MCF 10A (cell line): ENCODE results near the gene TNFRSF14. TPM values are rescaled to one million over a fixed set of nuclear protein-coding genes. Genes with fewer than 3 reads are reported as not detected.

Experiments
- BruUV-seq: library from RNA; stranded (reverse); fragments of 400-500 nt; replicated peaks from 2 replicates; lab custom pipeline; 2021; lab: Mats Ljungman, UMichigan
- CTCF ChIA-PET: fragments of 300-600 bp; sonication (Branson Sonifier 250); formaldehyde crosslinking; extraction: SDS; loops from one replicate; lab custom pipeline; 2021; ENCODE audit warnings: antibody characterized with exemption, inconsistent platforms; lab: Yijun Ruan, JAX
- POLR2A ChIA-PET: fragments of 300-600, 350-650 bp; sonication (Branson Sonifier 250); formaldehyde crosslinking; extraction: SDS; loops from one replicate; lab custom pipeline; 2020; ENCODE audit warnings: antibody characterized with exemption, inconsistent platforms; lab: Yijun Ruan, JAX
- DNase-seq: peaks from one replicate; pipeline ENCODE4 v3.0.0-alpha.2; 2018; ENCODE audit not compliant: unreplicated experiment
- H3K27ac Mint-ChIP-seq: one replicate; pipeline ENCODE4 v1.8.0; 2022; ENCODE audit warnings: mild to moderate bottlenecking, low read depth, mixed read lengths; ENCODE audit not compliant: unreplicated experiment
- H3K27me3 Mint-ChIP-seq: one replicate; pipeline ENCODE4 v1.8.0; 2022; ENCODE audit warnings: mixed read lengths; ENCODE audit not compliant: insufficient read depth, unreplicated experiment
- H3K36me3 Mint-ChIP-seq: one replicate; pipeline ENCODE4 v1.8.0; 2022; ENCODE audit warnings: mild to moderate bottlenecking, moderate library complexity, mixed read lengths; ENCODE audit not compliant: insufficient read depth, unreplicated experiment
- H3K4me1 Mint-ChIP-seq: one replicate; pipeline ENCODE4 v1.8.0; 2022; ENCODE audit warnings: mixed read lengths; ENCODE audit not compliant: insufficient read depth, unreplicated experiment
- H3K4me3 Mint-ChIP-seq: one replicate; pipeline ENCODE4 v1.8.0; 2022; ENCODE audit warnings: mild to moderate bottlenecking, moderate library complexity, mixed read lengths; ENCODE audit not compliant: unreplicated experiment
- H3K9me3 Mint-ChIP-seq: one replicate; pipeline ENCODE4 v1.8.0; 2022; ENCODE audit warnings: mixed read lengths; ENCODE audit not compliant: unreplicated experiment
- CTCF ChIP-seq: fragments of 200-600 bp; IDR thresholded peaks from one replicate; pipeline ENCODE4 v1.8.0; 2022; ENCODE audit warnings: antibody characterized with exemption, mild to moderate bottlenecking; ENCODE audit not compliant: unreplicated experiment
- intact Hi-C: fragments of 100-400 bp; cut with micrococcal nuclease; formaldehyde crosslinking; loops from 2 replicates; pipeline ENCODE4 v1.14.1; 2022
- total RNA-seq: library from RNA; stranded (reverse); gene quantifications from 2 replicates; pipeline ENCODE4 v1.2.3, GENCODE V29; 2022

TNFRSF14 gene
- total RNA-seq, 1 experiment from 2014 or later, result 4.6 TPM

GRCh38 chr1:2564006-2564814 lies 8.0 kb downstream of the TNFRSF14 start:
- no peak for DNase-seq
- no peak overlapping the region for H3K4me3 Mint-ChIP-seq
- ChIA-PET POLR2A (no interaction called here), CTCF (interaction anchor here (0.5 kb wide), 1 partner anchor 685 kb away, joined by 5 read pairs; no protein-coding TSS in a partner anchor)
- H3K9me3 Mint-ChIP-seq, result no peaks in the 10 kb centered on the region
- BruUV-seq, result no TSS peak
- no peaks in the 10 kb centered on the region for H3K36me3 Mint-ChIP-seq
- H3K27me3 Mint-ChIP-seq, result peaks cover 14% of the 10 kb centered on the region
- no peak for TF ChIP-seq CTCF
- H3K4me1 Mint-ChIP-seq, result no peaks in the 10 kb centered on the region
- no peak overlapping the region for H3K27ac Mint-ChIP-seq
- intact Hi-C loops, result no loop called here

GRCh38 chr1:2564815-2565374 lies 8.7 kb downstream of the TNFRSF14 start:
- BruUV-seq, result no TSS peak
- H3K9me3 Mint-ChIP-seq, result no peaks in the 10 kb centered on the region
- TF ChIP-seq CTCF, result no peak
- no peaks in the 10 kb centered on the region for H3K36me3 Mint-ChIP-seq
- peaks cover 14% of the 10 kb centered on the region for H3K27me3 Mint-ChIP-seq
- no peak overlapping the region for H3K27ac Mint-ChIP-seq
- no peaks in the 10 kb centered on the region for H3K4me1 Mint-ChIP-seq
- H3K4me3 Mint-ChIP-seq, result no peak overlapping the region
- ChIA-PET CTCF (interaction anchor here (0.5 to 1.0 kb wide), 2 partner anchors 16 to 685 kb away, joined by 3 to 5 read pairs; no protein-coding TSS in a partner anchor), POLR2A (interaction anchor here (0.7 kb wide), 1 partner anchor 769 kb away, joined by 3 read pairs; no protein-coding TSS in a partner anchor)
- no peak for DNase-seq
- intact Hi-C loops, result no loop called here

- no peaks in the 10 kb centered on the region for H3K4me1 Mint-ChIP-seq
- no peak overlapping the region for H3K4me3 Mint-ChIP-seq
- ChIA-PET POLR2A (no interaction called here), CTCF (interaction anchor here (0.7 to 1.0 kb wide), 2 partner anchors 18 to 20 kb away, joined by 3 read pairs; no protein-coding TSS in a partner anchor)
- intact Hi-C loops, result no loop called here
- no TSS peak for BruUV-seq
- no peak for TF ChIP-seq CTCF
- H3K27ac Mint-ChIP-seq, result no peak overlapping the region
- H3K9me3 Mint-ChIP-seq, result no peaks in the 10 kb centered on the region
- DNase-seq, result no peak
- peaks cover 14% of the 10 kb centered on the region for H3K27me3 Mint-ChIP-seq
- no peaks in the 10 kb centered on the region for H3K36me3 Mint-ChIP-seq
These were observed 10.2 kb downstream of the TNFRSF14 start for GRCh38 chr1:2566101-2567045.
